ENCODE data around the gene MSANTD2. TPM values are rescaled to one million over a fixed set of nuclear protein-coding genes. Genes with fewer than 3 reads are reported as not detected.

MSANTD2 gene
- total and polyA plus RNA-seq, 11 donors: 2.2 to 5.4 (median 3.1) TPM

GRCh38 chr11:124821995-124822730 is 22.0 kb upstream of the MSANTD2 start:
- DNase-seq (no peak), ATAC-seq (no peak)
- H3K4me1 ChIP-seq: no peaks in the 10 kb centered on the region
- no peaks in the 10 kb centered on the region for H3K9me3 ChIP-seq
- H3K27ac ChIP-seq: no peak overlapping the region
- peaks cover 0 to 17% (median 0%) of the 10 kb centered on the region in 9 donors for H3K27me3 ChIP-seq
- no peaks in the 10 kb centered on the region for H3K36me3 ChIP-seq
- 61 to 74% (median 68%) methylated on average over 6 of the region's 6 CpGs for WGBS, 4 donors
- no peak overlapping the region for H3K4me3 ChIP-seq
- intact Hi-C loops (cut with DNase I): no loop called here
- TF ChIP-seq POLR2A (IDR thresholded peaks at IDR 0.05): no peak
- TF ChIP-seq, protein P1, sequence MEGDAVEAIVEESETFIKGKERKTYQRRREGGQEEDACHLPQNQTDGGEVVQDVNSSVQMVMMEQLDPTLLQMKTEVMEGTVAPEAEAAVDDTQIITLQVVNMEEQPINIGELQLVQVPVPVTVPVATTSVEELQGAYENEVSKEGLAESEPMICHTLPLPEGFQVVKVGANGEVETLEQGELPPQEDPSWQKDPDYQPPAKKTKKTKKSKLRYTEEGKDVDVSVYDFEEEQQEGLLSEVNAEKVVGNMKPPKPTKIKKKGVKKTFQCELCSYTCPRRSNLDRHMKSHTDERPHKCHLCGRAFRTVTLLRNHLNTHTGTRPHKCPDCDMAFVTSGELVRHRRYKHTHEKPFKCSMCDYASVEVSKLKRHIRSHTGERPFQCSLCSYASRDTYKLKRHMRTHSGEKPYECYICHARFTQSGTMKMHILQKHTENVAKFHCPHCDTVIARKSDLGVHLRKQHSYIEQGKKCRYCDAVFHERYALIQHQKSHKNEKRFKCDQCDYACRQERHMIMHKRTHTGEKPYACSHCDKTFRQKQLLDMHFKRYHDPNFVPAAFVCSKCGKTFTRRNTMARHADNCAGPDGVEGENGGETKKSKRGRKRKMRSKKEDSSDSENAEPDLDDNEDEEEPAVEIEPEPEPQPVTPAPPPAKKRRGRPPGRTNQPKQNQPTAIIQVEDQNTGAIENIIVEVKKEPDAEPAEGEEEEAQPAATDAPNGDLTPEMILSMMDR (IDR thresholded peaks at IDR 0.05): no peak

- intact Hi-C loops (cut with DNase I): no loop called here
- peaks cover 0 to 24% (median 4%) of the 10 kb centered on the region in 9 donors for H3K27me3 ChIP-seq
- no peaks in the 10 kb centered on the region for H3K9me3 ChIP-seq
- DNase-seq (no peak), ATAC-seq (no peak)
- H3K4me3 ChIP-seq: no peak overlapping the region
- WGBS, 4 donors: 86 to 93% (median 93%) methylated on average over 3 of the region's 3 CpGs
- no peak overlapping the region for H3K27ac ChIP-seq
- TF ChIP-seq, protein P1 (IDR thresholded peaks at IDR 0.05): no peak
- TF ChIP-seq POLR2A (IDR thresholded peaks at IDR 0.05): no peak
- no peaks in the 10 kb centered on the region for H3K4me1 ChIP-seq
- no peaks in the 10 kb centered on the region for H3K36me3 ChIP-seq
These were observed 16.8 kb upstream of the MSANTD2 start for GRCh38 chr11:124817036-124817435.

GRCh38 chr11:124814739-124815138 is 14.5 kb upstream of the MSANTD2 start:
- ATAC-seq: no peak
- Histone ChIP-seq H3K27me3 (peaks cover 0 to 18% (median 4%) of the 10 kb centered on the region in 9 donors), H3K36me3 (no peaks in the 10 kb centered on the region), H3K4me1 (no peaks in the 10 kb centered on the region), H3K9me3 (no peaks in the 10 kb centered on the region), H3K27ac (no peak overlapping the region), H3K4me3 (no peak overlapping the region)
- DNase-seq: no peak
- intact Hi-C loops (cut with DNase I): no loop called here
- TF ChIP-seq POLR2A (IDR thresholded peaks at IDR 0.05): no peak
- TF ChIP-seq, protein P1 (IDR thresholded peaks at IDR 0.05): no peak
- WGBS, 4 donors: 82 to 93% (median 92%) methylated on average over 1 of the region's 1 CpG

DNA sequence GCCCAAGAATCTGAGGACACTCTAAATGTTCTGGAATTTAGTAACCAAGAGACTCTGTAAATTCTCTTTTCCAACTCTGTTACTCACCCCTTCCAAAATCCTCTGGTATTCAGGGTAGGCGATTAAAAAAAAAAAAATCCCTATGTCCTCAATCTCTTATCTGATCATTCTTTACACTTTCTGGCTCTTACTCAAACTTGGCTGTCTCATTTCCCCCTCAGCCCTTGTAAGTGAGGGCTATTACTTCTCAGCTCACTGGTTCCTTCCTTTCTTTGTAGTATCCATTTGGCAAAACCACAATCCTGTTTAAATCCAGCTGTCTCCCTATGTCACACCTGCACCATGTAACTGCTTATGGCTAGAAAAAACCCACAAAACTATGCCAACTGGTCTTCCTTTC is 12.7 kb upstream of the MSANTD2 start:
- no peak overlapping the region for H3K4me3 ChIP-seq
- ATAC-seq (no peak), DNase-seq (no peak)
- TF ChIP-seq, protein P1 (IDR thresholded peaks at IDR 0.05): no peak
- no peak for TF ChIP-seq POLR2A (IDR thresholded peaks at IDR 0.05)
- no peaks in the 10 kb centered on the region for H3K36me3 ChIP-seq
- H3K27me3 ChIP-seq: peaks cover 0 to 12% (median 0%) of the 10 kb centered on the region in 9 donors
- H3K27ac ChIP-seq: no peak overlapping the region
- 3 to 65% (median 41%) methylated on average over 1 of the region's 1 CpG for WGBS, 4 donors
- intact Hi-C loops (cut with DNase I): no loop called here
- H3K4me1 ChIP-seq: no peaks in the 10 kb centered on the region
- H3K9me3 ChIP-seq: no peaks in the 10 kb centered on the region
